HepG2 (cell line): ENCODE measurements around the gene ATOH8. TPM values are rescaled to one million over a fixed set of nuclear protein-coding genes. Genes with fewer than 3 reads are reported as not detected.

ENCODE experiments used
- ATAC-seq: fragments of 200-7000 bp; cut with Tn5 transposase; 3 replicates; pipeline ENCODE4 v1.9.1; 2020; ENCODE audit warnings: mild to moderate bottlenecking, moderate library complexity
- BruUV-seq: library from RNA; stranded (reverse); fragments of 400-500 nt; replicated peaks from 2 replicates; lab custom pipeline; 2021; lab: Mats Ljungman, UMichigan
- CTCF ChIA-PET: fragments of 300-600 bp; formaldehyde crosslinking; extraction: SDS; loops from one replicate; lab custom pipeline; 2021; ENCODE audit warnings: low total read pairs, inconsistent platforms, low intra/inter-chr PET ratio; lab: Yijun Ruan, JAX
- POLR2A ChIA-PET: fragments of 350-600 bp; sonication (Branson Sonifier 250); formaldehyde crosslinking; loops from one replicate; lab custom pipeline; 2020; ENCODE audit warnings: antibody characterized with exemption, inconsistent platforms; lab: Yijun Ruan, JAX
- DNase-seq: peaks from one replicate; pipeline ENCODE4 v3.0.0-alpha.2; 2015; ENCODE audit warnings: low spot score
- FAIRE-seq: peaks from 3 replicates; lab custom pipeline; 2011; peaks lifted over from hg19 to GRCh38; lab: Jason Lieb, UNC
- H2AFZ ChIP-seq: one replicate; pipeline ENCODE4 v1.6.1; 2011; ENCODE audit warnings: low read length, inconsistent platforms
- H3K27ac ChIP-seq: fragments of 300-600 bp; 3 replicates; pipeline ENCODE4 v1.8.0; 2011; ENCODE audit warnings: mixed run types, mild to moderate bottlenecking, mixed read lengths, low read length, inconsistent platforms; ENCODE audit not compliant: insufficient read depth; ENCODE audit errors: extremely low read length
- H3K27me3 ChIP-seq, 2 experiments: fragments of 200-600 bp in 1 of 2; 2 replicates in 1 of 2; 3 replicates in 1 of 2; pipeline versions ENCODE4 v1.6.0 to v1.8.0; 2011; ENCODE audit warnings: low read length in 2 of 2, mild to moderate bottlenecking in 2 of 2, moderate library complexity in 2 of 2, inconsistent platforms in 1 of 2; ENCODE audit not compliant: insufficient read depth in 2 of 2, control insufficient read depth in 1 of 2
- H3K36me3 ChIP-seq, 2 experiments: fragments of 200-600 bp in 1 of 2; replicated peaks in 1 of 2; 2 replicates in 1 of 2; 3 replicates in 1 of 2; pipeline versions ENCODE4 v1.5.1 to v1.8.0; 2011; ENCODE audit warnings: low read length in 2 of 2, inconsistent platforms in 1 of 2; ENCODE audit not compliant: insufficient read depth in 2 of 2, control insufficient read depth in 1 of 2
- H3K4me1 ChIP-seq: 2 replicates; pipeline ENCODE4 v1.5.1; 2012; ENCODE audit warnings: low read length, inconsistent platforms; ENCODE audit not compliant: insufficient read depth
- H3K4me2 ChIP-seq: 2 replicates; pipeline ENCODE4 v1.6.0; 2011; ENCODE audit warnings: low read depth, low read length, inconsistent platforms
- H3K4me3 ChIP-seq, 3 experiments: fragments of 200-600 bp in 1 of 3; sonication (generic), shearing (Covaris generic) in 1 of 3; replicated peaks in 1 of 3; 2 replicates each; pipeline ENCODE4 v1.5.1; 2011 to 2016; ENCODE audit warnings: low read length in 3 of 3, inconsistent platforms in 2 of 3, low read depth in 2 of 3, mild to moderate bottlenecking in 2 of 3, control low read depth in 1 of 3, mixed read lengths in 1 of 3; ENCODE audit not compliant: insufficient read depth in 1 of 3
- H3K79me2 ChIP-seq: one replicate; pipeline ENCODE4 v1.6.1; 2011; ENCODE audit warnings: low read length, inconsistent platforms; ENCODE audit not compliant: insufficient read depth
- H3K9ac ChIP-seq: 2 replicates; pipeline ENCODE4 v1.6.0; 2011; ENCODE audit warnings: mild to moderate bottlenecking, low read depth, low read length, inconsistent platforms; ENCODE audit not compliant: insufficient read depth
- H3K9me3 ChIP-seq: 2 replicates; pipeline ENCODE4 v1.5.1; 2012; ENCODE audit warnings: mild to moderate bottlenecking, low read length
- H4K20me1 ChIP-seq: 2 replicates; pipeline ENCODE4 v1.6.0; 2011; ENCODE audit warnings: inconsistent platforms, mild to moderate bottlenecking, low read length, moderate library complexity; ENCODE audit not compliant: insufficient read depth
- ZNF768 ChIP-seq: sonication (generic); formaldehyde crosslinking; IDR thresholded peaks from 2 replicates; pipeline ENCODE4 v1.4.0; 2020; ENCODE audit warnings: missing genetic modification reagents
- WGBS: methylation state at CpG from one replicate; pipeline ENCODE4 v1.1.6; 2017; ENCODE audit warnings: low lambda C conversion rate; 5-methylcytosine and 5-hydroxymethylcytosine counted together
- in situ Hi-C: cut with HindIII; loops from 2 replicates; pipeline ENCODE4 v1.10.0; 2017; ENCODE audit warnings: low pct_unique_long_range_greater_than_20kb; ENCODE audit not compliant: extremely low pct_ligation_motif_present
- intact Hi-C: fragments of 100-400 bp; cut with micrococcal nuclease; formaldehyde crosslinking; loops from one replicate; pipeline ENCODE4 v1.10.0; 2022; ENCODE audit not compliant: unreplicated experiment
- polyA plus RNA-seq, 8 experiments: library from polyadenylated mRNA; depleted of rRNA in 3 of 8; stranded (reverse) in 7 of 8; unstranded in 1 of 8; fragments of >200 nt; fragmentation: Illumina TruSeq in 4 of 8; extraction: Trizol in 4 of 8; gene quantifications; 2 replicates each; pipeline versions ENCODE4 v1.2.1 to v1.2.3, GENCODE V29; 2011 to 2016; ENCODE audit warnings: low read depth in 4 of 8, missing spikeins in 1 of 8, mixed read lengths in 1 of 8; ENCODE audit not compliant: insufficient read depth in 1 of 8
- total RNA-seq, 5 experiments: library from RNA; depleted of rRNA; stranded (reverse); fragments of >200 nt; fragmentation: Illumina TruSeq; extraction: Trizol; gene quantifications; 2 replicates each; pipeline ENCODE4 v1.2.3, GENCODE V29; 2016; ENCODE audit warnings: low read depth in 1 of 5
- TF ChIP-seq, protein P1 (sequence below): sonication (generic); formaldehyde crosslinking; IDR thresholded peaks from 2 replicates; pipeline ENCODE4 v1.4.0; 2020; ENCODE audit warnings: missing genetic modification reagents, borderline replicate concordance
- TF ChIP-seq, protein P2 (sequence below): sonication (generic); formaldehyde crosslinking; IDR thresholded peaks from 2 replicates; pipeline ENCODE4 v1.4.0; 2020; ENCODE audit warnings: mild to moderate bottlenecking, missing genetic modification reagents

ATOH8 gene
- total and polyA plus RNA-seq, 2 of the 13 experiments (the other 11 are each of a cell fraction or from before 2014, with no cell fraction given), result 0.13 to 0.61 TPM

DNA sequence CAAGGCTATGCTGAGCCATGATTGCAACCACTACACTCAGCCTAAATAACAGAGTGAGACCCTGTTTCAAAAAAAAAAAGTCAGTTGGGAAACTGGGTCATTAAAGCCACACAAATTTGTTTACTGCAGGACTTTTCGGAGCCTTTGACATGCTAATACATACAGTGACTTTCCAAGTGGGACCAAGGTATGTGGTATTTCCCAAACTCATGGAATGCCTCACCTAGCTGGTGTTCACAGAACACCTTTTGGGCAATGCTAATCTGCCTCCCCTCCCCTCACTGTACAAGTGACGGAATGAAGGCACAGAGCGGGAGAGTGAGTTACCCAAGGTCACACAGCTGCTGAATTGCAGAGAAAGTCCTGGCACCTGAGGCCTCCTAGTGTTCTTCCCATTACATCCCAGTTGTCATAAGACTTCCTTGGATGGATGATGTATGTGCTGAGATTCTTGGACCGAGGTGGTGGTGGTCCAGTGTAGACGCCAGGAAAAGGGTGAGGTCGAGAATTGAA, 30.7 kb downstream of the ATOH8 start:
- POLR2A ChIA-PET, result no interaction called here
- CTCF ChIA-PET, result no interaction called here
- H3K9me3 ChIP-seq, result no peaks in the 10 kb centered on the region
- H3K27ac ChIP-seq, result no peak overlapping the region
- TF ChIP-seq ZNF768 (CRISPR knock-in tag), result peak; percentile 86; the same call in 1 of the 2 replicates
- TF ChIP-seq, protein P1, sequence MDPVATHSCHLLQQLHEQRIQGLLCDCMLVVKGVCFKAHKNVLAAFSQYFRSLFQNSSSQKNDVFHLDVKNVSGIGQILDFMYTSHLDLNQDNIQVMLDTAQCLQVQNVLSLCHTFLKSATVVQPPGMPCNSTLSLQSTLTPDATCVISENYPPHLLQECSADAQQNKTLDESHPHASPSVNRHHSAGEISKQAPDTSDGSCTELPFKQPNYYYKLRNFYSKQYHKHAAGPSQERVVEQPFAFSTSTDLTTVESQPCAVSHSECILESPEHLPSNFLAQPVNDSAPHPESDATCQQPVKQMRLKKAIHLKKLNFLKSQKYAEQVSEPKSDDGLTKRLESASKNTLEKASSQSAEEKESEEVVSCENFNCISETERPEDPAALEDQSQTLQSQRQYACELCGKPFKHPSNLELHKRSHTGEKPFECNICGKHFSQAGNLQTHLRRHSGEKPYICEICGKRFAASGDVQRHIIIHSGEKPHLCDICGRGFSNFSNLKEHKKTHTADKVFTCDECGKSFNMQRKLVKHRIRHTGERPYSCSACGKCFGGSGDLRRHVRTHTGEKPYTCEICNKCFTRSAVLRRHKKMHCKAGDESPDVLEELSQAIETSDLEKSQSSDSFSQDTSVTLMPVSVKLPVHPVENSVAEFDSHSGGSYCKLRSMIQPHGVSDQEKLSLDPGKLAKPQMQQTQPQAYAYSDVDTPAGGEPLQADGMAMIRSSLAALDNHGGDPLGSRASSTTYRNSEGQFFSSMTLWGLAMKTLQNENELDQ (CRISPR knock-in tag), result no peak
- TF ChIP-seq, protein P2, sequence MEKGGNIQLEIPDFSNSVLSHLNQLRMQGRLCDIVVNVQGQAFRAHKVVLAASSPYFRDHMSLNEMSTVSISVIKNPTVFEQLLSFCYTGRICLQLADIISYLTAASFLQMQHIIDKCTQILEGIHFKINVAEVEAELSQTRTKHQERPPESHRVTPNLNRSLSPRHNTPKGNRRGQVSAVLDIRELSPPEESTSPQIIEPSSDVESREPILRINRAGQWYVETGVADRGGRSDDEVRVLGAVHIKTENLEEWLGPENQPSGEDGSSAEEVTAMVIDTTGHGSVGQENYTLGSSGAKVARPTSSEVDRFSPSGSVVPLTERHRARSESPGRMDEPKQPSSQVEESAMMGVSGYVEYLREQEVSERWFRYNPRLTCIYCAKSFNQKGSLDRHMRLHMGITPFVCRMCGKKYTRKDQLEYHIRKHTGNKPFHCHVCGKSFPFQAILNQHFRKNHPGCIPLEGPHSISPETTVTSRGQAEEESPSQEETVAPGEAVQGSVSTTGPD, result no peak
- H3K4me1 ChIP-seq, result peaks cover 30% of the 10 kb centered on the region
- intact Hi-C loops (no loop called here), in situ Hi-C loops (no loop called here)
- no peaks in the 10 kb centered on the region for H3K79me2 ChIP-seq
- FAIRE-seq (no peak), DNase-seq (no peak), ATAC-seq (no peak)
- no peak overlapping the region for H3K9ac ChIP-seq
- H3K36me3 ChIP-seq, result no peaks in the 10 kb centered on the region
- H4K20me1 ChIP-seq, result no peaks in the 10 kb centered on the region
- no TSS peak for BruUV-seq
- no peak overlapping the region for H2AFZ ChIP-seq
- H3K4me3 ChIP-seq, result no peak overlapping the region
- H3K4me2 ChIP-seq, result no peak overlapping the region
- 87% methylated on average over 6 of the region's 6 CpGs for WGBS
- no peaks in the 10 kb centered on the region for H3K27me3 ChIP-seq
